ENCODE data around the gene CACNG4.

- TF ChIP-seq CTCF (IDR thresholded peaks at IDR 0.05; ENCODE audit: insufficient read depth, low read depth, low read length) (no peak), EZH2 (IDR thresholded peaks at IDR 0.05; ENCODE audit: insufficient read depth, low read length) (no peak)
Measured at GRCh38 chr17:67032985-67033384, 68.5 kb downstream of the CACNG4 start.
